ENCODE results near the gene NR1H2. TPM values are rescaled to one million over a fixed set of nuclear protein-coding genes. Genes with fewer than 3 reads are reported as not detected.

The NR1H2 gene
- total RNA-seq, 6 experiments from 2014 or later, result 66.6 to 76.0 (median 70.1) TPM

- no peak for TF ChIP-seq CTCF (IDR thresholded peaks at IDR 0.05)
- H3K27me3 Mint-ChIP-seq (ENCODE audit: insufficient read depth), result peaks cover 3% of the 10 kb centered on the region
- H3K4me3 Mint-ChIP-seq, result no peak overlapping the region
- no peaks in the 10 kb centered on the region for H3K4me1 Mint-ChIP-seq (ENCODE audit: low read depth)
- H3K36me3 Mint-ChIP-seq (ENCODE audit: low read depth), result no peaks in the 10 kb centered on the region
- H3K9me3 Mint-ChIP-seq, result 0 out of 2 replicates have a peak, but pooled peaks cover 4% of the 10 kb centered on the region
- DNase-seq, result no peak
- H3K27ac Mint-ChIP-seq, result no peak overlapping the region
Observed at GRCh38 chr19:50361290-50362029, 14.8 kb upstream of the NR1H2 start.

- Mint-ChIP-seq H3K36me3 (ENCODE audit: low read depth) (no peaks in the 10 kb centered on the region), H3K27ac (no peak overlapping the region), H3K9me3 (0 out of 2 replicates have a peak, but pooled peaks cover 4% of the 10 kb centered on the region), H3K27me3 (ENCODE audit: insufficient read depth) (peaks cover 3% of the 10 kb centered on the region), H3K4me1 (ENCODE audit: low read depth) (no peaks in the 10 kb centered on the region), H3K4me3 (no peak overlapping the region)
- no peak for TF ChIP-seq CTCF (IDR thresholded peaks at IDR 0.05)
- DNase-seq, result no peak
Observed at GRCh38 chr19:50362030-50362412, 14.2 kb upstream of the NR1H2 start.

GRCh38 chr19:50362656-50363424 lies 13.4 kb upstream of the NR1H2 start:
- Mint-ChIP-seq H3K27ac (no peak overlapping the region), H3K4me1 (ENCODE audit: low read depth) (no peaks in the 10 kb centered on the region), H3K4me3 (no peak overlapping the region), H3K36me3 (ENCODE audit: low read depth) (no peaks in the 10 kb centered on the region), H3K9me3 (0 out of 2 replicates have a peak, but pooled peaks cover 4% of the 10 kb centered on the region), H3K27me3 (ENCODE audit: insufficient read depth) (peaks cover 3% of the 10 kb centered on the region)
- no peak for TF ChIP-seq CTCF (IDR thresholded peaks at IDR 0.05)
- no peak for DNase-seq

- H3K36me3 Mint-ChIP-seq (ENCODE audit: low read depth), result no peaks in the 10 kb centered on the region
- H3K4me1 Mint-ChIP-seq (ENCODE audit: low read depth), result peaks cover 16% of the 10 kb centered on the region
- no peak for TF ChIP-seq CTCF (IDR thresholded peaks at IDR 0.05)
- no peak within 1 kb of the TSS for H3K4me3 Mint-ChIP-seq
- H3K27me3 Mint-ChIP-seq (ENCODE audit: insufficient read depth), result peaks cover 7% of the 10 kb centered on the region
- no peak within 1 kb of the TSS for H3K27ac Mint-ChIP-seq
- 0 out of 2 replicates have a peak, but pooled peaks cover 4% of the 10 kb centered on the region for H3K9me3 Mint-ChIP-seq
- no peak for DNase-seq
Observed at GRCh38 chr19:50365434-50366306, 10.6 kb upstream of the NR1H2 start, which contains the start of gene NAPSA. NAPSA (minus strand) TSS chr19:50365639; CDS start chr19:50365621, 18 bp downstream.

All from HFFc6 (cell line).